T-helper 1 cell (primary cell): ENCODE results near the gene SMLR1.

ENCODE experiments used
- DNase-seq, 5 donors: peaks; one replicate each; pipeline ENCODE4 v3.0.0-alpha.2; 2012 to 2020

The SMLR1 gene

DNA sequence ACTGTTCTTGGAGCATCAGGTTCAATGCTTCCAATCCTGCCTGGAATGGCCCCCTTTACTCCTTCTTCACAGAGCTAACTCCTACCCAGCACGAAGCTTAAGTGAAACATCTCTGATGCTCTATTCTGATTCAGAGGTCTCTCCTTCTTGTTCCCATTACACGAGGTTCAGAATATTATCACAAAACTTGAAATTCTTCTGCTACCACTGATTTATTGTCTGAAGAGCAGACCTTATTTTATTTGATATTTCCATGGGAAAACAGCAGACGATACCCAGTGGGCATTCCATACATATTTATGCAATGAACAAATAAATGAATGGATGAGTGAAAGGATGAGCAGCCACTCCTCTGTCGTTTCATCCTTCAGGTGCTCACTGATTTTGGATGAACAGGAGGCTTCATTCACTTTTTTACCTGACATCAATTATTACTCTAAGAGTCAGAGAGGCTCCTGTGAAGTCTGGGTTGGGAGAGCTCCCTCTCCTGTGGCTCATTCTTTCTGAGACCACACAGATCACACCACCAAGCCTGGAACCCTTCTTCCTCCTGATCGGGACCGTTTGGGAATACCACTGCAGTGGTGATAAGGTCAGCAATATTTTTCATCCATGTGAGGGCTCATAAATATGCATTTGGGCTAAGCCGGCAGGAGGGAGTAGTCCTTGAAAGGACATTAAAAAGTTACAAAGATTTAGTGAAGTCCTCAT, 25.8 kb downstream of the SMLR1 start:
- no peak for DNase-seq

DNA sequence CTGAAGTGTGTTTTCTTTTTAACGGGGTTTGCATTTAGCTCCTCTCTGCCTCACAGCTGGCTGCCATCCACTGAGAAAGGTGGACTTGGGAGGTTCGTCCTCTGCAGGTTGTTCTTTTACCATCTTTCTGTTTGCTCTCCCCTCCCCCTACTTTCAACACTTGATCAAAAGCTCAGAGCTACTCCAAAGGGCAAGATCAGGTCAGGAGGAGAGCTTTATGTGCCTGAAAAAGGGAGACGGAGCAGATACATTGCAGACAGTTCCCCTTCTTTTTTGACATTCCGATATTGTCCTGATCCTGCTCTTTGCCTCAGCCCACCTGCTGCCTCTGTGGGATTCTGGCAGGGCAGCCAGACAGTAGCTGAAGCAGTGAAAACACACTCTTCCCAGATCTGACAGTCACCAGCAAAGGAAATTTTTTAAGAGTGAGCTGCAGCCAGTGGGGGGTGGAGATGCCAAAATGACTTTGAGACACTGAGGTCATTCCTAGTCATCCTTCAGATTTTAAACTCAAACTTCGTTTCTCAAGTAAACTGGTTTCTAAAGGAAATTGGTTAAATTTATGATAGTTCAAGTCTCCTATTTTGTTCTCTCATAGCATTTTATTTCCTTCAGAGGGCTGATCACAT, 26.5 kb downstream of the SMLR1 start:
- DNase-seq = no peak

DNA sequence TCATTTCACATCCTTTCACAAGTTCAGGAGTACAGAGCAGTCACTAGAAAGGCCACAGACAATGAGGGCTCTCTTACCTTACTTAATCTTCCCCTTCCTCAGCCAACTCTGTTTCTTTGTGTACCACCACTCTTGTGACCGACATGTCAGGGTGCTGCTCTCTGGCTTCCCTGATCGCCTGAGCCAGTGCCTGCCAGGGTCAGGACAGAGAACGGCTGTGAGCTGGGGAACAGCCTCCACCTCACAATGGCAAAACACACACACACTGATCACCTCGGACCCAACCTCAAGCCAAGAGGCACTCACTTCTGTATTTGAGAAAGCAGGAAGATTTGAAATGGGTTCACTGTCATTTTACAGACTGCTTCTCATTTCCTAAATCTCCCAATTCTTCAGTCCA, 30.8 kb downstream of the SMLR1 start:
- DNase-seq = no peak

DNA sequence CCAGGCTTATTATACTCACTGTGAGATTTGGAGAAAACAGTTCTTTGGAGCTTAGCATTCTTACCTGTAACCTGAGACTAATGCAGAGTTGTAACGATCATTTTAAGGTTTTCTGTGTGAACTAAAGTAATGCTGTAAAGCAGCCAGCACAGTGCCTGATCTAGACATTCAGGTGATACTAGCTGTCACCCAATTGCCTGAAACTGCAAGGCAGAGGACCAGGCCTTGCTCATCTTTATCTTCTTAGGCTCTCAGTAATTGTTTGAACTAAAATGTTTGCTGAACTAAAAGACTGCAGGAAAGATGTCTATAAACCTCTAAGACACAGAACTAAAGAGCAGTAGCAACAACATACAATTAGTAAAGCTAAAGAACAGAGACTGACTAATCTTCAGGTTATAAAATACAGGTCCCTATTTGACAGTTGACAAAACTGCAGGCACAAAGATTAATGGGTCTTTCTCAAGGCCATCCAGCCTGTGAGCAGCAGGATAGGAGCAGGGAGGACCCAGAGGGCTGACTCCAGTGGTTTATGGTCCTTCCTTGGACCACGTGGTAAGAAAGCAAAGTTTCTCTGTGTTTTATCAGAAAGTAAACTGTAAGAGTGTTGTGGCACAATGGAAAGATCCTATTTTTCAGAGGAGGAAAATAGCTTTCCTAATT, 31.4 kb downstream of the SMLR1 start:
- no peak for DNase-seq

DNA sequence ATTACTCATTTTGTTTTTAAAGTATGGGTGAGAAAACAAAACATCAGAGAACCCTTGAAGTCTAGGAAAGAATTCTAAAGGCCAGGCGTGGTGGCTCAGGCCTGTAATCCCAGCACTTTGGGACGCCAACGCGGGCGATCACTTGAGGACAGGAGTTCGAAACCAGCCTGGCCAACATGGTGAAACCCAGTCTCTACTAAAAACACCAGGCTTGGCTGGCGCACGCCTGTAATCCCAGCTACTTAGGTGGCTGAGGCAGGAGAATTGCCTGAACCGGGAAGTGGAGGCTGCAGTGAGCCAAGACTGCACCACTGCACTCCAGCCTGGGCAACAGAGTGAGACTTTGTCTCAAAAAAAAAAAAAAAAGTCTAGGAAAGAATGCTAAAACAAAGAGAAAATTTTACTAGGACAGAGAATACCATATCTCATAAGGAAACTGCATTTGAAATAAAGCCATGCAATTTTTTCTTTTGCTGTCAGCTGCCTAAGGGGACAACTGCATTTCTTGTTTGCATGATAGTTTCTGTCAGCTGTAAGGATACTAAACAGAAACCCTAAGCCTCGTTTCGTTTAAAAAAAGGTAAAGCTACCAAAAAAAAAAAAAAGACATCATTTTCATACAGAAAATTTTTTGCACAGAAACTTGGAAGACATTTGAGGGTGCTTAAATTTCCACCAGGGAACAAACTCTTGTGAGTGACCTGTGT, 32.1 kb downstream of the SMLR1 start:
- no peak for DNase-seq

DNA sequence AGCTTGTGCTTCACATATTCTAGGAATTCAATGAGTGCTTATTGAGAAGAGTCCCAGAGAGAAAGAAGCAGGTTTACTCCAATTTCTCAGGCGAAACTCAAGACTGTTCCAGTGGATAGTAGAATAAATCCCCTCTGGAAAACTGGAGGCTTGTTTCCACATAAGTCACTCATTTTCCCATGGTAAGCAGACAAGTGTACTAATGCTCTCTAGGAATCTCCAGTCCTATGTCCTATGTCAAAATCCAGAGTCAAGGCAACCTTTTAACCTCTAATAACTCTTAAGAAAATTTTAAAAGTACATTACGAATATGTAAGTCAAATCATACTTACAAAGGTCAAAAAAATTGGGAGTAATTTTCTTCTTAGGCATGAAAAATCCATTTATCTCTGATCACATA, 35.2 kb downstream of the SMLR1 start:
- no peak for DNase-seq

DNA sequence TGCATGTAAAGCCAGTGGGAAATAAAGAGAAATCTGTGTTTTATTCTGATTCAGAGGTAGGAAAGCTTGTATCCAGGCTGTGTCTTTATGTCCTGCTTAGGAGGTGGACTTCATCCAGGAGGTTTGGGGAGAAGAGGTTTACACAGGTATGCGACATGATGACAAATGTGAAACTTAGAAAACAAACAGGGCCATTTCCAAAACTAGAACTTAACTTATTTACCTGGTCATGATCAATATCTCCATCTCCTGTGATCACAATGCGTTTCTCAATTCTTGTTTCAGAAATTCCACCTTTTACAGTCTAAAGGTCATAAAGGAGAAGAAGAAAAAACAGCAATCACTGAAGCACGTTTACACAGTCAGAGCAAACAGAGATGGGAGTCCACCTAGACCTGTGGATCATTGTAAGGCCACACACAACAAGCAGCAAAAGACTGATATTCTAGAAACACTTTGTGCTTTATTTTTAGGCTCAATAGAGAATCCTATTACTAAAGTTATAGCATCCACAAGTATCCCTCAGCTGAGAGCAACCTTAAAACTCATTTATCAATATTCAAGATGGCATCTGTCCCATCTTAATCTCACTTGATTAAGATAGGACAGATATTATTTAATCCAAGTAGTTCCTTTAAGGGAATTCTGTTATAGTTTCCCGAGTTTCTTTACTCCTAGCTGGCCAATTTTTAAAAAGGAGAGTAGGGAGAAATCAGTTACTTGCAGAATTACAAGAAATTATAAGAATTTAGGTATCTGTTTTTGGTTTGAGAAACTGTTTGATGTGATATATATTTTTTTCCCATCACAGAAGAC, 36.4 kb downstream of the SMLR1 start:
- no peak for DNase-seq

DNA sequence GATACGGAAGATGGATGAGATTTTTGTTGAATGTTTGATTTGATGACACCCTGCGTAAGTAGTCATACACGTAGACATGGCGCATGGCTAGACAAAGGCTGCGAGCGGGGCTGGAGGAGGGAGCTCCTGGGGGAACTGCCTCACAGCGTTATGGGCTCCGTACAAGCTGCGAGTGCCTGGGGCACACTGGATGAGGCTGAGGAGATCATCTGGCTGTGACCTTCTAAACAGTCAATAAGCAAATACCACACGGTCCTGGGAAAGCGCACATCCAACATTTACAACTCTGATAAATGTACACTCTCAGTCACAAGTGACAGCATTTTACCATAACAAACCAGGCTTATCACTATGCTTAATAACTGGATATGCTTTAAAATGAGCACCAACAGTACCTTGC, 37.1 kb downstream of the SMLR1 start:
- DNase-seq = no peak

DNA sequence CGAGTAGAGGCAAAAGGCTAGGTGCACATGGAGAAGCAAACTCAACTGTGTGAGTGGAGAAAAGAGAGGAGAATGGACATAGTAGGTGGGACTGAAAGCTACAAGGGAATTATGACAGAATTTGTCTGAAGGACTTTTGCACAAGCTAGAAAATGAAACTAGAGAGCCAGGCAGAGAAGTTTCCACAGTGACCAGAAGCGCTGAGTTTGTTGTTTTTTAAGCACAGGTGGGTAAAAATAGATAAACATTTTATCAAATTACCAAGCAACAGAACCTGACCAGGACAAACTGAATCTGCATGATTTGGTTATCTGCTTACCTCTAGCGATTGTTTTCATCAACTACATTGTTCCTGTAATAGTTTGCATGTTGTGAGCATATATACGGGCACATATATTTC, 38.6 kb downstream of the SMLR1 start:
- no peak for DNase-seq

DNA sequence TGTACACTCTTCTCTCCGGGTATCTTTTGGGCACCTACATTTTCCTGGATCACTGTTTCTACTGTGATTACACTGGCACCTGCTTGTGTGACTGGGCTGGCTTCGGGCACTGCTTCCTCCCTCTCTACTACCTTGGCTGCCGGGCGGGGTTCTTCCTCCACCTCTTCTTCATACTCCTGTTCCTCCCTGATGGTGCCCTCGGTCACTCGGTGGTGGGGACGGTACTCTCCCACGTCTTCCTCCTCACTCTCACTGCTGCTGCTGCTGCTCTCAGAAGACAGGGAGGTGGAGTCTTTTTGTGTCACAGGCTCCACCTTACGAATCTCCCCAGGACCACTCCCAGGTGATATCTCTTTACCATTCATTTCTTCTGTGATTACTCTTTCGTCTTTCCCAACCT, 42.5 kb downstream of the SMLR1 start:
- DNase-seq = no peak

DNA sequence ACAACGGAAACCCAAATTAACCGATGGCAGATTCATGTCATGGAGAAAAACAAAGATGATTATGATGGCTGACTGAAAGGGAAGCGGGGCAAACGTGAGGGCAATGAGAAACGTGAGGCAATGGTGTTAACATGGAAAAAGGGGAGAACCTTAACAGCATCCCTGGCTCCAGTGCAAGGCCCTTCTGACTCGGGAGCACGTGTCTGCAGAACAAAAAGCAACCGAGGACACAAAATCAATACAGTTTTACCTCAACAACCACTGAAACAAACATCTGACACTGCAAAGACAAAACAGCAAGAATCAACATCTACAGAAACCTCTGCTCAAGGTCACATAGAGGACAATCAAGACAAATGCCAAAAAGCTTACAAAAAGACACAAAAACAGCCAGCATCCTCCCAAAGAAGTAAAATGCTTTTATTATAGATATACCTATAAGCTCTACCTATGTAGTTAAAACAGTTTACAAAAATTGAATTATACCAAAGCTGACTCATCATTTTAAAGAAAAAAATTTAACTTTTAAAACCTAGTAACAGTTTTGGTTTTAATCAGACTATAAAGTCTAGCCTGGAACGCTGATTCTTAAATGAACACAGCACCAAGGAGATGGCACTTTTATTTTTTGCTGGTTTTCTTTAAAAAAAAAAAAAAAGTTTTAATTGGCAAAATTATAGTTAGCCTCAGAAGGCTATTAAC, 43.1 kb downstream of the SMLR1 start:
- no peak for DNase-seq

DNA sequence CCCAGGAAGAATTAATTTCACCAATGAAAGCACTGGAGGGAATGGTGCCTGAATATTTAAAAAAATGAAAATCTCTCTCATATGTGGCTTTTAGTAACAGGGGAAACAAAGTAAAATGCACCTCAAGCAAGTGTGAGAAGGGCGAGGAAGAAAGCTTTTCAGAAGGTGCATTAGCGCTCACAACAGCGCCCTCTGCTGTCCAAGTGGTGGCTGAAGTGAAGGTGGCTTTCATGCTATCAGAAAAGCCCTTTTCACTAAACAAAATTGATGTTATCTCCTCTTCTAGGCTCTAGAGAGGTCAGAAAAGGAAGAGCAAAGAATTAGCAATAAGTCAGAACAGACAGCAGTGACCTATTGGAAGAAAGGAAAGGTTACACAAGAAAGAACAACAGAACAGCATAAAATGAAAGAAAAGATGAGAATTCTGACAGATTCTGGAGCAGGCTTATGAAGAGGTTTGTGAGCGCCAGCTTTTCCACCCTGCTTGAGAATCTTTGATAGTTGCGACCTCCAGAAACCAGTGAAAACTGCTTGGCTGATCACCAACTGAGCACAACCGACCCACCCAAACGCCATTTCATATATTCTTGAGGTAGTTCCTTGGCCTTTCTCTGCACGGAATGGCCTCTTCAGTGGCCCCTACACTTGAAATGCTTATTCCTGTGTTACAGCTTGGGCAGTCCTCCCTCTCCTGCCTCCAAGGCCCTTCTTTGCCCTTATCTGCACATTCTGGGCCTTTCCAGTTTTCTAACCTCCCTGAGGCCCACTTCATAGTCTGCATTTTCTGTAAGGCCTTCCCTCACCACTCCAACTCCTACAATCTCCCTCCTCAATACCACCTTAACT, 45.3 kb downstream of the SMLR1 start:
- DNase-seq = peak; percentile 47 to 68 (median 50)

DNA sequence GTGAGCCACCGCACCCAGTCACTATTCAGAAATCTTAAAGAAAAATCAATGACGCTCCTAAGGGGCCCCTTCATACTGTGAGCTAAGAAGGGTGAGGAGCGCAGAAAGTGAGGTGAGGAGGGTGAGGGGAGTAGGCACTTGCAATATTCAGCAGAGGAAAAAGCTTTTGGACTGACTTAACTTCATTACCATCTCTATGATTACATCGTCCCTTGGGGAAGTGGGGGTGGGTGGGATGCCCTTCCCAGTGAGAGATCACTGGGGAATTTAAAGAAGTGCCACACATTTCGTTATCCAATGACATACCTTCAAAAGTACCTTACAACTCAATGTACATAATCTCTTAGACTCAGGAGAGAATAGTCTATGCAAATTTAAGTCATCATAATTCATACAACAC, 46.5 kb downstream of the SMLR1 start:
- no peak for DNase-seq

DNA sequence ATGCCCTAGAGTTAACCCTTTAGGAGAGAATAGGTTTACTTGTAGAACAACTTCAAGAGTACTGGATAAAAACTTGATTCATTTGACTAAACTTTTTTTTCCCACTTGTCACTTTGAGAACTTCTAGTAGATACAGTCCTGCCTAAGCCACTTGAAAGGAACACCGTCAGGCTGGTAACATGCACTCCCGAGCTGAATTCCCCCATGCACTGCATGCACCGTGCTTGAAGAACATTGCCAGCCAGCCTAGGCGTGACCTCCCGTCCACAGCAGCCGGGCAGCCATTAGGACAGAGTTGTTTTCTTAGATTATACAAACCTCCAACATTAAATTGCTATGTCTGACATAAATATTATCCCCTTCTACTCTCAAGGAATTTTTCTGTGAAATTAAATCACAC, 52.6 kb downstream of the SMLR1 start:
- DNase-seq = no peak

DNA sequence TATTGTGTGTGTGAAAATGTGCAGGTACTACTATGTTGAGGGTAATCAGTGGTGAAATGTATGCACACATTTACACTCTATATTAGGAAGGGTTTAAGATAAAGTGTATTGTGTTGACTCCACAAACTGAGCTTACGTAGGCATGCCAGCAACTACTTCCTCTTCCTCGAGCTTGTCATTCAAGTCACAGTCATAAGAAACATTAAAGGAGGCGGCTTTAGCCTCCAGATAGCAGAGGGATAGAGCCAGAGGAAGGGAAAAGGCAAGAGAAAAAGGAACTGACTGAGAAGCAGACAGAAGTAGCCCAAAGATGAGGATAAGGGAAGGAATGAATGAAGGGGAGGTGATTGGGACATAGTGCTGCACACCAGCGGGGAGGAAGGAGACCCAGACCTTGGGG, 55.2 kb downstream of the SMLR1 start:
- DNase-seq = no peak

DNA sequence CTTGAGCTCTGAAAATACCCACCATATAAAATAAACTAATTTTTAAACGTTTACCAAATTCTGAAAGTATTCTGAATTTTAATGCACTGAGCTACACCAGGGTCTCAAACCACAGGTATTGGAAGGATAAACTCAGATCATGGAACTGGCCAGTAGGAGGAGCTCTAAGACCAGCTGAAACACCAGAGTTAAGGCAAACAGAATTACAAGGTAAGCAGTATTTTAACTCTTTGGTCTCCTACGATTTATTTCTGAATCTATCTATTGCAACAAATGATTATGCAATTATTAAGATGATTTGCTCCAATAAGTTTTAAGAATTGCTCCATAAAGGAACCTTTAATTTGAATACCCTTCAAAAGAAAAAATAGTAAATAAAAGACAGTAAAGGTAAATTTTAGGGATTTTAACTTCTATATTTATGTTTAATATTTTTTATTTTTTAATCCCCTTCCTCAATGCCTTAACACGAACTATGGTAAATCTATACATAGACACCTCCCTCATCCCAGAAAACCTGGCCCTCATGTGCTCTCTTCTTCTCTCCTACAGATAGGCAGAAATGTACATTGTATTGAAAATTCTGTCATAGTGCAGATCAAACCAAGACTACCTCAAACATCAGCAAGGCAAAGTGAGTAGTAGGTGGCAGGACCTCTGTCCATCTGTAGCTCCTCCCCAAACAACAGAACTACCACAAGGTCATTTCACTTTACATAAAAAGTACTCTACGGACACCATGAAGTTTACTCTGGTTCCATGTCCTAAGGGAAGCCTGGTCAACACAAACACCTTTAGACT, 58.4 kb downstream of the SMLR1 start:
- DNase-seq = peak in 4 of 5 donors; percentile 46 to 74 (median 62)
